Stimulated activated CD8-positive, alpha-beta memory T cell treated with anti-CD3 and anti-CD28 coated beads, Interleukin-15, amount 100 ng/mL, for 4 hours (primary cell): Measurements from ENCODE around the gene KRT72.

Experiments
- DNase-seq, 2 donors: peaks; one replicate each; pipeline ENCODE4 v3.0.0-alpha.2; 2020; ENCODE audit warnings: low read depth in 2 of 2

The KRT72 gene

GRCh38 chr12:52579468-52580465 is 21.5 kb downstream of the KRT72 start:
- DNase-seq, result no peak

DNA sequence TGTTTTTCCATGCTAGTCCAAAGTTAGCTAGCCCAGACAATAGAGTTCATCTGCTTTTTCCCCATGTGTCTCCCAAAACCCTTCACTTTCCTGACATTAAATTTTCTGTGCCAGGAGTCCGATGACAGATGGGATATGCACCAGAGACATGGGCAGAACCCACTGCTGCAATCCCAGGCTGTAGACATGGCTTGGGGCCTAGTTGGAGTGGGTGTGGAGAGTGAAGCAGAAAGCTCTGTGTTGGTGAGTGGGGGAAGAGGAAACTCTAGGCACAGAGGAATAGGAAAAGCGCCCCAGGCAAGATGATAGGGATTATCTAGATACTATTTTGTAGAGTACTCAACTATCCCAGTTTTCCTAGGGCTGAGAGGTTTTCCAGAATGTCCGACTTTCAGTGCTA is 22.8 kb downstream of the KRT72 start:
- DNase-seq, result no peak

- DNase-seq, result no peak
Measured at GRCh38 chr12:52577316-52577715, 23.9 kb downstream of the KRT72 start.

DNA sequence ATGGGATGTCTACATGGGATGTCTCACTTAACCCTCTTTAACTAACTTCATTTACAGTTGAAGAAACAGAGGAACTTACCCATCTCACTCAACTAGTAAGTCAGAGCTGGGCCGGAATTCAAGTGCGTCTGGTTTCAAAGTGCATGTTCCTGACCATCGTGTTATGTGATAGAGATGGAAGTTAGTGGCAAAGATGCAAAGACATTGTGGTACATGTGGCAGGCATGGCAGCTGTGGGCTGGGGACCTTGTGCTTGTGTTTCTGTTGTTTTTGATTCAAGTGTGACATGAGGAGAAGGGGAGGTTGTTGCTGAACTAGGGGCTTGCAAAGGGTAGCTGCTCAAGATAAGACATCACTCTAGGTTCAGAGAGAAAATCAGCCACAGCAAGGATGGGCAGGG is 25.3 kb downstream of the KRT72 start:
- DNase-seq, result no peak

- no peak for DNase-seq
Measured at GRCh38 chr12:52575256-52575655, 26.0 kb downstream of the KRT72 start.

DNA sequence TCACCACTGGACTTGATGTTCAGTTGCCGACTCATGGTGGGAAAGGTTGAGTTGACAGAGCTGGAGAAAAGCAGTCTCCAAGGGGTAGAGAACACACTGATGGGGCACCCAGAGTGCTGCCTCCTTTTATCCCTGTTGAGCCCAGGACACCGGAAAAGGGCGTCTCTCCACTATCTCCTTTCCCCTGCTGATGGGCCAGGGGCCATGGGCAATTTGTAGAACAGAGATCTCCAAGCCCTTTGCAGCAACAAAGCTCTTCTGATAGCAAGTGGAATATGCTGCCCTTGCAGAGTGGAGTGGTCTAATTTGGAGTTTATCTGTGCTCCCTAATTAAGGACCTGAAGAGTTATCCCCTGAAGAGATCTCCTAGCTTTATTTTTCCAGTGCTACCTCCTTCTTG is 27.5 kb downstream of the KRT72 start, which contains the start of gene KRT74:
TSS of gene KRT74 (minus strand) at position 101 of the 400 bp plus-strand sequence. CDS start at position 35, 66 bp downstream.
- DNase-seq, result no peak

GRCh38 chr12:52573306-52573705 is 28.0 kb downstream of the KRT72 start:
- no peak for DNase-seq

GRCh38 chr12:52570511-52570910 is 30.8 kb downstream of the KRT72 start:
- no peak for DNase-seq

DNA sequence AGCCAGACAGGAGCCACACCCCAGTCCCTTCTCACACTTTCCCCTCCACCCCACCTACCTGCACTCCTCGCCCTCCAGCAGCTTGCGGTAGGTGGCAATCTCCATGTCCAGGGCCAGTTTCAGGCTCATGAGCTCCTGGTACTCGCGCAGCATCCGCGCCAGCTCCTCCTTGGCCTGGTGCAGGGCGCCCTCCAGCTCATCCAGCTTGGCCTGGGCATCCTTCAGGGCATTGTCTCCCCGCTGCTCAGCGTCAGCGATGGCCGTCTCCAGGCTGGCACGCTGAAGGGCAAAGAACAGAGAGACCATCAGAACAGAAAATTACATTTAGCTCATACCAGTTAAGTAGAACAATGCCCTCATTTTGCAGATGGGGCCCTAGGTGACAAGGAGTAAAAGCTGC is 33.2 kb downstream of the KRT72 start:
- DNase-seq, result no peak

- peak; percentile 29 to 41 for DNase-seq
Measured at GRCh38 chr12:52566847-52567291, 34.4 kb downstream of the KRT72 start.

- DNase-seq, result no peak
Measured at GRCh38 chr12:52564582-52564981, 36.7 kb downstream of the KRT72 start.

- no peak for DNase-seq
Measured at GRCh38 chr12:52561880-52562449, 39.3 kb downstream of the KRT72 start.

DNA sequence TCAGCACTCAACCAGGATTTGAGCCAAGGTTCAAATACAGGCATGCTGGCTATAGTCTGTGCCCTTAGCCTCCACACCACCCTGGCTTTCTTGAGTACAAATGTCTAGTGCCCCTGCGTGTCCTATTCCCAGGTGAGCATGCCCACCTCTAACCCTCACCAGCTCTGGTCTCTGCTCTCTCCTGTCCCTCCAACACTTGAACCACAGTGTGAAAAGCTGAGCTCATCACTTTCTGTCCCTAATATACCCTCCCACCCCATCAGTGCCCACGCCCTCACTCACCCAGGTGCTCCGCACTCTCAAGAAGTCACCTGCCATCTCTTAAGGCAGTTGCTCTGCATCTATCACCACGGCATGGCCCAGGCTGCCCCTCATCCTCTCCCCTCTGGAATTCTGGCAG is 41.3 kb downstream of the KRT72 start:
- no peak for DNase-seq

- DNase-seq, result no peak
Measured at GRCh38 chr12:52558781-52559445, 42.4 kb downstream of the KRT72 start.

- no peak for DNase-seq
Measured at GRCh38 chr12:52557476-52557875, 43.8 kb downstream of the KRT72 start.

GRCh38 chr12:52555577-52555976 is 45.7 kb downstream of the KRT72 start:
- no peak for DNase-seq

DNA sequence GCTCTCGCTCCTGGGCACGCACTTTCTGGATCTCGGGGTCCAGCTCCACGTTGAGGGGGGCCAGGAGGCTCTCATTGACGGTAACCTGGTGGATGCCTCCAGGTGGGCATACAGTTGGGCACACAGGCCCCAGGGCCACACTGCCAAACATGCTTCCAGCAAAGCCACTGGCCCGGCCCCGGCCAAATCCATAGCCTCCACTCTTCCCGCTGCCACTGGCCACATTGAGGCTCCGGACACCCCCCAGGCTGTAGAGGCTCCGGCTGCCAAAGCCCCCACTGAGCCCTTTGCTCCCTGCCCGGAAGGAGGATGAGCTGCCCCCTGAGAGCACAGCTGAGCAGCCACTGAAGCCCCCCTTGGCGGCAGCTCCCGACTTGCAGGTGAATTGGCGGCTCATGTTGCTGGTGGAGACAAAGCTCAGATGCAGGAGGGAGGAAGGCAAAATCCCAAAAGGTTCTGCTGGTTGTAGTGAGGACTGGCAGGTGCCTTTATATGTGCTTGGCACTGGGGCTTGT is 48.5 kb downstream of the KRT72 start, which contains the start of gene KRT71:
TSS of gene KRT71 (minus strand) at position 465 of the 515 bp plus-strand sequence. CDS start at position 397, 68 bp downstream.
- DNase-seq, result no peak

GRCh38 chr12:52552055-52552454 is 49.2 kb downstream of the KRT72 start:
- DNase-seq, result no peak

- no peak for DNase-seq
Measured at GRCh38 chr12:52551216-52551865, 49.9 kb downstream of the KRT72 start.

DNA sequence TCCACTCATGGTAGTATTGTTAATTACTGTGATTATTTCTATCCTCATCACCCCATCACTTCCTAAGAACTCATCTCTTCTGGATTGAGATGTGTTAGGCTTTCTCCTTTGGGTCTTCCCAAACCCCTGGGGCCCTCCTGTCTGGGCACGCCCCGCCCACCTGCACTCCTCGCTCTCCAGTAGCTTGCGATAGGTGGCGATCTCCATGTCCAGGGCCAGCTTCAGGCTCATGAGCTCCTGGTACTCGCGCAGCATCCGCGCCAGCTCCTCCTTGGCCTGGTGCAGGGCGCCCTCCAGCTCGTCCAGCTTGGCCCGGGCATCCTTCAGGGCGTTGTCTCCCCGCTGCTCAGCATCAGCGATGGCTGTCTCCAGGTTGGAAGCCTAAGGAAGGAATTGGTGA is 55.1 kb downstream of the KRT72 start:
- no peak for DNase-seq
